Body of pancreas (tissue), 4 donors: Measurements from ENCODE around the gene TUBB1. TPM values are rescaled to one million over a fixed set of nuclear protein-coding genes. Genes with fewer than 3 reads are reported as not detected.

Experiments
- ATAC-seq: fragments of 150-250 bp; one replicate; pipeline ENCODE4 v1.9.1; 2016
- DNase-seq, 4 donors: peaks; one replicate each; pipeline ENCODE4 v3.0.0-alpha.2; 2019
- H3K27ac ChIP-seq, 4 donors: fragments of 200-600 bp; sonication (generic); 1 replicate in 3 of 4; 2 replicates in 1 of 4; pipeline versions ENCODE4 v1.5.1 to v1.6.1; 2016 to 2019; ENCODE audit warnings: mild to moderate bottlenecking in 1 of 4, mixed read lengths in 1 of 4, moderate library complexity in 1 of 4
- H3K27me3 ChIP-seq, 2 donors: fragments of 200-600 bp; sonication (generic); one replicate each; pipeline ENCODE4 v1.6.0; 2016; ENCODE audit warnings: mild to moderate bottlenecking in 1 of 2
- H3K36me3 ChIP-seq, 2 donors: fragments of 200-600 bp; sonication (generic); replicated peaks in 1 of 2; 2 replicates each; pipeline ENCODE4 v1.5.1; 2016; ENCODE audit warnings: low read depth in 2 of 2; ENCODE audit not compliant: insufficient read depth in 1 of 2
- H3K4me1 ChIP-seq: fragments of 200-600 bp; sonication (generic); one replicate; pipeline ENCODE4 v1.6.0; 2016
- H3K4me3 ChIP-seq, 2 donors: fragments of 200-600 bp; sonication (generic); 1 replicate in 1 of 2; 2 replicates in 1 of 2; pipeline ENCODE4 v1.5.1; 2016 to 2019
- H3K9me3 ChIP-seq, 3 donors: fragments of 200-600 bp; sonication (generic); 1 replicate in 2 of 3; 2 replicates in 1 of 3; pipeline ENCODE4 v1.5.1; 2016
- POLR2A ChIP-seq, 3 donors: fragments of 450-650 bp; IDR thresholded peaks; one replicate each; pipeline ENCODE4 v1.6.1; 2016; ENCODE audit warnings: antibody characterized with exemption in 3 of 3, mild to moderate bottlenecking in 2 of 3
- WGBS, 2 donors: methylation state at CpG; one replicate each; pipeline ENCODE4 v1.1.5; 2017; 5-methylcytosine and 5-hydroxymethylcytosine counted together
- intact Hi-C: fragments of 100-400 bp; cut with DNase I; formaldehyde crosslinking; loops from one replicate; pipeline ENCODE4 v1.15.1; 2023
- total RNA-seq, 2 donors: library from RNA; depleted of rRNA; stranded (reverse); fragments of >200 nt; gene quantifications; one replicate each; pipeline ENCODE4 v1.1.0, GENCODE V29; 2016
- TF ChIP-seq, protein P1 (sequence below), 7 experiments: fragments of 450-650 bp in 4 of 7; fragments of 200-600 bp in 3 of 7; sonication (generic) in 3 of 7; IDR thresholded peaks; one replicate each; pipeline ENCODE4 v1.5.1; 2016 to 2019; ENCODE audit warnings: antibody characterized with exemption in 7 of 7

TUBB1 gene
- total RNA-seq, 2 donors from 2014 or later, result not detected

DNA sequence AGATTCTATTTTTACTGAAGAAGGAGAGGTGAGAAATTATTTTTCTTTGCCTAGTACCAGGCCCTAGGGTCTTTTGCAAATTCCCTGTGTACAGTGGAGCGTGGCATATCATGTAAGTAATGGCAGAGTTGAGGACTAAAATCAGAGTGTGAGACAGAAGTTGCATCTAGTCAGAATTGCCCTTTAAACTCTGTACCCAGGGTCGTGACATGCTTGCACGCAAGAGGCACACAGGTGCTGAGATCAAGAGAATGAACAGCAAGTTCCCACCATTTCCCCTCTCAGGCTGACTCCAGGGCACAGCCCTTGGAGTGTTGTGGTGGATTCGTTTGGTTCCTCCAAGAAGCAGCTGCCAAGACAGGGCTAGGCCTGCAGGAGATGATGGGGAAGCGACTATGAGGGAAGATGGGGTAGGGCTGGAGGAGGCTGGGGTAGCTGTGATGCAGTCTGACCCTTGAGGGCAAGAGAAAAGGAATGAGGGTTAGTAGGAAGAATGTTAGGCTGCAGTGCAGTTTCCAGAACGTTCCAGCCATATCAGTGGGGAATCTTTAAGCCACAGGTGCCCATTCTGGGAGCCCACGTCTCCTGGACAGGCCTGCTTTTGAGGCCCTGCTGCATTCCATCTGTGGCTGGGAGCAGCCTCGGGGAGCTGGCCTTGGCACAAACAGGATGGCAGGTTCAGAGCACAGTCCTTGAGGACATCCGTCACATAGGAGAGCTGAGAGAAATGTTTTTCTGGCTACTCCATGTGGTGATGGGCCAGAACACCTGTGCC, 31.3 kb upstream of the TUBB1 start:
- intact Hi-C loops, result loop anchor here (10.0 kb wide), 1 partner anchor 103 kb away; no protein-coding TSS in a partner anchor
- no peak for TF ChIP-seq POLR2A (IDR thresholded peaks at IDR 0.05)
- Histone ChIP-seq H3K36me3 (peaks cover 13 to 36% of the 10 kb centered on the region in 2 donors), H3K4me1 (peaks cover 14% of the 10 kb centered on the region), H3K27ac (no peak overlapping the region), H3K4me3 (no peak overlapping the region), H3K27me3 (no peaks in the 10 kb centered on the region), H3K9me3 (no peaks in the 10 kb centered on the region)
- 74 to 86% methylated on average over 7 to 9 of the region's 9 CpGs for WGBS, 2 donors
- ATAC-seq, result no peak
- DNase-seq, result no peak

DNA sequence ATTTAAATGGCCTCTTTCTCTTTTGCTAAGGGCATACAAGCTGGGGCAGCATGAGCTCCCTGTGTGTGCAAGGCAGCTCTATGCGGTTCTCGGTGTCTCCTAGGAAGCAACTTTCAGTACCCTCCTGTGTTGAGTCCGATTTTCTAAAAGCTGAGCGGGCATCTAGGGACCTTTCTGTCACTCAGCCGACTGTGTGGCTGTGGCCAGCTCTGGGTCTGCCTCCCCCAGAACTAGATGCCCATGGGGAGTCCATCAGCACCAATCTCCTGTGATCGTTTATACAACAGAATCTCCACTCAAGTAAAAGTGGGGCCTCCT, 30.7 kb upstream of the TUBB1 start:
- no peaks in the 10 kb centered on the region for H3K9me3 ChIP-seq
- H3K36me3 ChIP-seq, result peaks cover 17 to 37% of the 10 kb centered on the region in 2 donors
- no peak overlapping the region for H3K4me3 ChIP-seq
- no peaks in the 10 kb centered on the region for H3K27me3 ChIP-seq
- WGBS, 2 donors, result 87 to 100% methylated on average over 1 to 6 of the region's 6 CpGs
- no peak overlapping the region for H3K27ac ChIP-seq
- ATAC-seq, result no peak
- peaks cover 14% of the 10 kb centered on the region for H3K4me1 ChIP-seq
- TF ChIP-seq POLR2A (IDR thresholded peaks at IDR 0.05), result no peak
- TF ChIP-seq, protein P1, sequence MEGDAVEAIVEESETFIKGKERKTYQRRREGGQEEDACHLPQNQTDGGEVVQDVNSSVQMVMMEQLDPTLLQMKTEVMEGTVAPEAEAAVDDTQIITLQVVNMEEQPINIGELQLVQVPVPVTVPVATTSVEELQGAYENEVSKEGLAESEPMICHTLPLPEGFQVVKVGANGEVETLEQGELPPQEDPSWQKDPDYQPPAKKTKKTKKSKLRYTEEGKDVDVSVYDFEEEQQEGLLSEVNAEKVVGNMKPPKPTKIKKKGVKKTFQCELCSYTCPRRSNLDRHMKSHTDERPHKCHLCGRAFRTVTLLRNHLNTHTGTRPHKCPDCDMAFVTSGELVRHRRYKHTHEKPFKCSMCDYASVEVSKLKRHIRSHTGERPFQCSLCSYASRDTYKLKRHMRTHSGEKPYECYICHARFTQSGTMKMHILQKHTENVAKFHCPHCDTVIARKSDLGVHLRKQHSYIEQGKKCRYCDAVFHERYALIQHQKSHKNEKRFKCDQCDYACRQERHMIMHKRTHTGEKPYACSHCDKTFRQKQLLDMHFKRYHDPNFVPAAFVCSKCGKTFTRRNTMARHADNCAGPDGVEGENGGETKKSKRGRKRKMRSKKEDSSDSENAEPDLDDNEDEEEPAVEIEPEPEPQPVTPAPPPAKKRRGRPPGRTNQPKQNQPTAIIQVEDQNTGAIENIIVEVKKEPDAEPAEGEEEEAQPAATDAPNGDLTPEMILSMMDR (IDR thresholded peaks at IDR 0.05), result no peak
- intact Hi-C loops, result loop anchor here (10.0 kb wide), 1 partner anchor 104 kb away; no protein-coding TSS in a partner anchor
- no peak for DNase-seq

DNA sequence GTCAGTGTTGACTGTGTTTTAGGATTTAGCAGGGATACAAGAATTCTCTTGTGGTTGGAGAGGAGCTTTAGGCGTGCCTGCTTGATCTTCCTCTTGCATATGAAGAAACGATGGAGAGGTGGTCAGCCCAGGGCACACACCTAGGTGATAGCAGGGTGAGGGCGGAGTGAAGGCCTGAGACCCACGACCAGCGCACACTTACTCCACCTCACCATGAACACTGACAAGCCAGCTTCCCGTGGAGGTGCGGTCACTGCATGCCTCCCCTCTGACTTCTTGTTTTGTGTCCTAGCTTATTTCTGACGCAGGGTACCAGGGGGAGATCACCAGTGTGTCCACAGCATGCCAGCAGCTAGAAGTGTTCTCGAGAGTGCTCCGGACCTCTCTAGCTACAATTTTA, 30.0 kb upstream of the TUBB1 start:
- no peak overlapping the region for H3K27ac ChIP-seq
- no peaks in the 10 kb centered on the region for H3K27me3 ChIP-seq
- DNase-seq, result no peak
- WGBS, 2 donors, result 85 to 96% methylated on average over 10 of the region's 10 CpGs
- H3K9me3 ChIP-seq, result no peaks in the 10 kb centered on the region
- peaks cover 12% of the 10 kb centered on the region for H3K4me1 ChIP-seq
- intact Hi-C loops, result loop anchor here (10.0 kb wide), 1 partner anchor 104 kb away; no protein-coding TSS in a partner anchor
- ATAC-seq, result no peak
- H3K4me3 ChIP-seq, result no peak overlapping the region
- no peak for TF ChIP-seq POLR2A (IDR thresholded peaks at IDR 0.05)
- TF ChIP-seq, protein P1 (IDR thresholded peaks at IDR 0.05), result no peak
- H3K36me3 ChIP-seq, result peaks cover 17 to 42% of the 10 kb centered on the region in 2 donors

DNA sequence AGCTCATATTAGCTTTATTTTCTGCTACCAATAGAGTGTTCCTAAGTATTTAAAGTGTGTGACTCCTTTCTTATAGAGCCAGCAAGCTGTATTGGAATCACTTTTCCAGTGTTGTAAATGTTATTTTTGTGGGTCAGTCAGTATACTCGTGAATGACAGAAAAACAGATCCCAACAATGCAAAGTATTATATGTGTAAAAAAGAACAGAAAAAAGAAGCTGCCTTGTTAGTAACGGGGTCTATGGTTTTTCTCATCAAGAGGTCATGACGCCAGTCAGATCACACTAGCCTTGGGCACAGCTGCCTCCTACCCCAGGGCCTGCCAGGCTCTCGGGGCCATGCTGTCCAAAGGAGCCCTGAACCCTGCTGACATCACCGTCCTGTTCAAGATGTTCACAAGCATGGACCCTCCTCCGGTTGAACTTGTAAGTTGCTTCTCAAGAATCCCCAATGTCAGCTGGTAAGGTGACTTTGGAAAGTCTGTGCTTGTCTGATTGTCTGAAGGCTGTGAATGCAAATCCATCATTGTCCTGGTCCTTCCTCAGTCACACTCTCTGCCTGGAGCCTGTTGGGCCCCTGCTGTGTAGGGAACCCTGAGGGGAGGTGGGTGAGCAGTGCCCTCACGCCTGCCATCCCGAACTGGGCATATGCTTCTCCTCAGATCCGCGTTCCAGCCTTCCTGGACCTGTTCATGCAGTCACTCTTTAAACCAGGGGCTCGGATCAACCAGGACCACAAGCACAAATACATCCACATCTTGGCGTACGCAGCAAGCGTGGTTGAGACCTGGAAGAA, 28.4 kb upstream of the TUBB1 start:
- H3K27ac ChIP-seq, result no peak overlapping the region
- peaks cover 7% of the 10 kb centered on the region for H3K4me1 ChIP-seq
- no peaks in the 10 kb centered on the region for H3K9me3 ChIP-seq
- DNase-seq, result no peak
- ATAC-seq, result no peak
- TF ChIP-seq POLR2A (IDR thresholded peaks at IDR 0.05), result no peak
- TF ChIP-seq, protein P1 (IDR thresholded peaks at IDR 0.05), result no peak
- intact Hi-C loops, result no loop called here
- H3K4me3 ChIP-seq, result no peak overlapping the region
- 88 to 91% methylated on average over 11 to 14 of the region's 14 CpGs for WGBS, 2 donors
- no peaks in the 10 kb centered on the region for H3K27me3 ChIP-seq
- peaks cover 17 to 46% of the 10 kb centered on the region in 2 donors for H3K36me3 ChIP-seq

DNA sequence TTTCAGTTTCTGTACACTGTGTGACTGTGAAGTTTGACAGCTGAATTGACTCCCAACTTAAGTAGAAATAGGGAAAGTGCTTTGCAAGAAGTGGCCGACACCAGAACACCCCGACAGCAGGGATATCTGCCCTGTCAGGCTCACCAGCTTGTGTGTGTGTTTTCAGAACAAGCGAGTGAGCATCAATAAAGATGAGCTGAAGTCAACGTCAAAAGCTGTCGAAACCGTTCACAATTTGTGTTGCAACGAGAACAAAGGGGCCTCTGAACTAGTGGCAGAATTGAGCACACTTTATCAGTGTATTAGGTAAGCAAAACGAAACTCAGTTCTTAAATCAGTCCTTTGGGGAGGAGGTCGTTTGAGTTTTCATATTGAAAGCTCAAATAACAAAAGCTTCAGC, 27.5 kb upstream of the TUBB1 start:
- ATAC-seq, result no peak
- Histone ChIP-seq H3K27ac (no peak overlapping the region), H3K9me3 (no peaks in the 10 kb centered on the region), H3K4me1 (peaks cover 15% of the 10 kb centered on the region), H3K27me3 (no peaks in the 10 kb centered on the region), H3K4me3 (no peak overlapping the region), H3K36me3 (peaks cover 17 to 52% of the 10 kb centered on the region in 2 donors)
- TF ChIP-seq, protein P1 (IDR thresholded peaks at IDR 0.05), result no peak
- no peak for TF ChIP-seq POLR2A (IDR thresholded peaks at IDR 0.05)
- no peak for DNase-seq
- intact Hi-C loops, result no loop called here
- 59 to 67% methylated on average over 9 of the region's 9 CpGs for WGBS, 2 donors
